HG03135 (cell line): Measurements from ENCODE around the gene SAFB.

Experiments
- ATAC-seq: cut with Tn5 transposase; IDR thresholded peaks from one replicate; pipeline ENCODE4 v1.9.1; 2021; ENCODE audit warnings: mild to moderate bottlenecking, moderate library complexity; ENCODE audit not compliant: unreplicated experiment

Gene SAFB

GRCh38 chr19:5622465-5623396 lies at the start of gene SAFB, which contains the start of gene SAFB2:
TSS of gene SAFB (plus strand) at chr19:5623083. CDS start at chr19:5623206, 123 bp downstream.
TSS of gene SAFB2 (minus strand) at chr19:5622776. CDS start at chr19:5622715, 61 bp downstream.
- ATAC-seq: peak; percentile 71

GRCh38 chr19:5575590-5575989 lies 47.3 kb upstream of the SAFB start:
- no peak for ATAC-seq

- no peak for ATAC-seq
These were observed 44.6 kb upstream of the SAFB start for GRCh38 chr19:5578097-5578846.

- no peak for ATAC-seq
These were observed 43.6 kb upstream of the SAFB start for GRCh38 chr19:5579286-5579685.

GRCh38 chr19:5579697-5580096 lies 43.2 kb upstream of the SAFB start:
- ATAC-seq: no peak

GRCh38 chr19:5580161-5580571 lies 42.7 kb upstream of the SAFB start:
- ATAC-seq: no peak

GRCh38 chr19:5585461-5586299 lies 37.2 kb upstream of the SAFB start:
- ATAC-seq: no peak

- ATAC-seq: no peak
These were observed 36.4 kb upstream of the SAFB start for GRCh38 chr19:5586300-5587070.

- no peak for ATAC-seq
These were observed 35.8 kb upstream of the SAFB start for GRCh38 chr19:5587071-5587455.

- no peak for ATAC-seq
These were observed 35.2 kb upstream of the SAFB start for GRCh38 chr19:5587661-5588060.

GRCh38 chr19:5588441-5588840 lies 34.4 kb upstream of the SAFB start:
- ATAC-seq: no peak

GRCh38 chr19:5588906-5589676 lies 33.8 kb upstream of the SAFB start:
- no peak for ATAC-seq

GRCh38 chr19:5590151-5590864 lies 32.6 kb upstream of the SAFB start:
- ATAC-seq: no peak

GRCh38 chr19:5590865-5591154 lies 32.1 kb upstream of the SAFB start:
- no peak for ATAC-seq

GRCh38 chr19:5591476-5591875 lies 31.4 kb upstream of the SAFB start:
- ATAC-seq: no peak

- no peak for ATAC-seq
These were observed 30.1 kb upstream of the SAFB start for GRCh38 chr19:5592531-5593342.

GRCh38 chr19:5593343-5594255 lies 29.3 kb upstream of the SAFB start:
- no peak for ATAC-seq
